ENCODE results near the gene SGK1.

GRCh38 chr6:134312038-134312660, 5.8 kb downstream of the SGK1 start:
- TF ChIP-seq POLR2A (IDR thresholded peaks at IDR 0.05) (no peak), EP300 (IDR thresholded peaks at IDR 0.05) (no peak), CTCF (IDR thresholded peaks at IDR 0.05) (no peak)
